ENCODE results near the gene RBM48.

- TF ChIP-seq YY1 (IDR thresholded peaks at IDR 0.05; ENCODE audit: insufficient read depth, insufficient replicate concordance, low read depth, low read length): no peak
- no peak for TF ChIP-seq EZH2 (conservative IDR thresholded peaks at IDR 0.05; ENCODE audit: low read depth, low read length)
- no peak for TF ChIP-seq IKZF1 (IDR thresholded peaks at IDR 0.05)
- no peak for TF ChIP-seq NFIC (IDR thresholded peaks at IDR 0.05; ENCODE audit: low read length)
- no peak for TF ChIP-seq CTCF (CRISPR knock-in tag; IDR thresholded peaks at IDR 0.05)
- TF ChIP-seq NKX3-1 (CRISPR knock-in tag; IDR thresholded peaks at IDR 0.05): no peak
- no peak for TF ChIP-seq CHD2 (IDR thresholded peaks at IDR 0.05; ENCODE audit: low read depth, low read length)
- no peak for TF ChIP-seq MEIS2 (CRISPR knock-in tag; IDR thresholded peaks at IDR 0.05)
- no peak for TF ChIP-seq ESRRA (CRISPR knock-in tag; IDR thresholded peaks at IDR 0.05; ENCODE audit: low read depth)
- TF ChIP-seq RFX5 (IDR thresholded peaks at IDR 0.05; ENCODE audit: low read depth, low read length): no peak
- no peak for TF ChIP-seq MATR3 (CRISPR knock-in tag; IDR thresholded peaks at IDR 0.05)
- TF ChIP-seq HCFC1 (IDR thresholded peaks at IDR 0.05; ENCODE audit: low read depth, low read length): no peak
These were observed 15.3 kb upstream of the RBM48 start for GRCh38 chr7:92513167-92513902.
